NCI-H510A treated with DMSO at 0.1 percent for 48 hours (cell line): ENCODE data around the gene SH3GL3.

ENCODE experiments used
- DNase-seq: peaks from one replicate; lab custom pipeline; 2025; lab: John Stamatoyannopoulos, UW

Gene SH3GL3

GRCh38 chr15:83462026-83462425 is 14.9 kb downstream of the SH3GL3 start:
- DNase-seq: no peak

- DNase-seq: no peak
These were observed 15.9 kb downstream of the SH3GL3 start for GRCh38 chr15:83462953-83463433.

GRCh38 chr15:83470887-83471286 is 23.7 kb downstream of the SH3GL3 start:
- DNase-seq: no peak

- no peak for DNase-seq
These were observed 24.2 kb downstream of the SH3GL3 start for GRCh38 chr15:83471307-83471866.

GRCh38 chr15:83472151-83472550 is 25.0 kb downstream of the SH3GL3 start:
- no peak for DNase-seq

- no peak for DNase-seq
These were observed 25.7 kb downstream of the SH3GL3 start for GRCh38 chr15:83472797-83473196.

GRCh38 chr15:83474578-83474977 is 27.4 kb downstream of the SH3GL3 start:
- no peak for DNase-seq

GRCh38 chr15:83475551-83475950 is 28.4 kb downstream of the SH3GL3 start:
- DNase-seq: no peak

- no peak for DNase-seq
These were observed 28.9 kb downstream of the SH3GL3 start for GRCh38 chr15:83476066-83476465.

GRCh38 chr15:83476708-83477107 is 29.6 kb downstream of the SH3GL3 start:
- DNase-seq: no peak

GRCh38 chr15:83477172-83477807 is 30.1 kb downstream of the SH3GL3 start:
- no peak for DNase-seq

- no peak for DNase-seq
These were observed 30.8 kb downstream of the SH3GL3 start for GRCh38 chr15:83477808-83478537.

GRCh38 chr15:83483612-83484011 is 36.5 kb downstream of the SH3GL3 start:
- no peak for DNase-seq

- DNase-seq: no peak
These were observed 37.5 kb downstream of the SH3GL3 start for GRCh38 chr15:83484636-83485035.

- DNase-seq: no peak
These were observed 39.2 kb downstream of the SH3GL3 start for GRCh38 chr15:83486363-83486762.

- DNase-seq: no peak
These were observed 40.4 kb downstream of the SH3GL3 start for GRCh38 chr15:83487519-83487918.

GRCh38 chr15:83489690-83490089 is 42.5 kb downstream of the SH3GL3 start:
- DNase-seq: no peak

GRCh38 chr15:83491486-83491885 is 44.3 kb downstream of the SH3GL3 start:
- DNase-seq: no peak

GRCh38 chr15:83496766-83497165 is 49.6 kb downstream of the SH3GL3 start:
- no peak for DNase-seq

GRCh38 chr15:83498374-83498773 is 51.2 kb downstream of the SH3GL3 start:
- no peak for DNase-seq

GRCh38 chr15:83498801-83499200 is 51.7 kb downstream of the SH3GL3 start:
- no peak for DNase-seq

GRCh38 chr15:83499476-83499875 is 52.3 kb downstream of the SH3GL3 start:
- DNase-seq: no peak
